DOHH2 (cell line): ENCODE data around the gene PCNX4.

Experiments
- CTCF ChIP-seq: fragments of 200-600 bp; sonication (generic); IDR thresholded peaks from one replicate; pipeline ENCODE4 v1.5.1; 2014; ENCODE audit warnings: antibody characterized with exemption, mild to moderate bottlenecking, low read depth, low read length; ENCODE audit not compliant: poor library complexity, severe bottlenecking
- EZH2phosphoT487 ChIP-seq: fragments of 200-600 bp; sonication (generic); IDR thresholded peaks from 2 replicates; pipeline ENCODE4 v1.6.1; 2017; ENCODE audit warnings: borderline replicate concordance, mild to moderate bottlenecking, antibody characterized with exemption, low read length, moderate library complexity, mixed read lengths

DNA sequence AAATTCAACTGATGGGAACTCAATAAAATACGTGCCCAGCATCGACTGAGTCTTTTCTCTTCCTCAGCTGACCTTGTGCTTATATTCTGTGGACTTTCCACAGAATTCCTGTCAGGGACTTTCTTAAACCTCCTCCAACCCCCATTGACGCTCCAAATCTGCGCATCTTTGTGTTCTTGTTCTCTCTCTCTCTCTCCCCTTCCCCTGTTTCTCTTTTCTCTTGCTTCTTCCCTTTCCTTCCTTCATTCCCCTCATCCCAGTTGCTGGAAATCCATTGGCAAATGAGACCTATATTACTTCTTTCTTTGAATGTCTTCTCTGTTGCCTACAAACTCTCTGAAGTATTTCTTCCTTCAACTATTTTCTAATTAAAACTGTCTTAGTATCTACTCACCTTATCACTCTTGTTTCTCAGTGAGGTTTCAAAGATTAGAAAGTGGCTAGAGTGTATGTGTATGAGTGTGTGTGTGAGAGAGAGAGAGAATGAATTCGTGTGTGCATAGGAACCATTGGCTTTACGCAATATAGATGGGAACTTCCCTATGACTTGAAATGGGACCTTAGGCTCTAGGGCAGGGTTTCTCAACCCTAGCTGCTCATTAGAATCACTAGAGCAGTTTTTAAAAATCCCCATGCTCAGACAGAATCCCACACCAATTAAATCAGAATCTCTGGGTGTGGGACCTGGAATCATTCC is 115.3 kb downstream of the PCNX4 start:
- TF ChIP-seq CTCF (no peak), EZH2phosphoT487 (no peak)
